T-helper 9 cell (primary cell): ENCODE results near the gene GRM1.

Source experiments
- DNase-seq: peaks from one replicate; pipeline ENCODE4 v3.0.0-alpha.2; 2020

The GRM1 gene

DNA sequence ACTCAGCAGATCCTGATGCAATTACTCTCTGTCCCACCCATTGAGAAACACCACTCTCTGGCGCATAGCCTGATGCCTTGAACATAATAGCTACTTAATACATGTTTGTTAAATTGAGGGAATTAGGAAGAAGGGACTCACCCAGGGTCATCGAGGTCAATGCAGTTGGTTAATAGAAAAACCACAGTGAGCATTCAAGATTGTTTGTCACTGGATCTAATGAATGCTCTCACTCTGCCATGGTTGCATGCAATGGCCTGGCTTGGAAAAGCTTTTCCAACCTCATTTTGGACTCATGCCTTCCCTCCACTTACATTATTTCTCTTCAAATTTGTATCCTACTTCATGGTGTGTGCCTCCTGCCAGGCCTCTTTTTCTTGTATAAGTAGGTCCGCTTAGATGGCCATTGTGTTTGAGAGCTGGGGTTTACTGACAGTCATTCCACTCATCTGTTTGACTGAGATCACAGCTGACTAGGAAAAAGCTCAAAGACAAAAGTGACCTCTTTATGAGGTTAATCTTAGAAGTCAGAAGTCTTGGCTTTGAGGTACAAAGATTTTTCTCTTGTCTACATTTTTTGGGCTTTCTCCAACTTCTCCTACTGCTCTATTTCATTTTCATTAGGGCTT, 360.0 kb downstream of the GRM1 start:
- no peak for DNase-seq

DNA sequence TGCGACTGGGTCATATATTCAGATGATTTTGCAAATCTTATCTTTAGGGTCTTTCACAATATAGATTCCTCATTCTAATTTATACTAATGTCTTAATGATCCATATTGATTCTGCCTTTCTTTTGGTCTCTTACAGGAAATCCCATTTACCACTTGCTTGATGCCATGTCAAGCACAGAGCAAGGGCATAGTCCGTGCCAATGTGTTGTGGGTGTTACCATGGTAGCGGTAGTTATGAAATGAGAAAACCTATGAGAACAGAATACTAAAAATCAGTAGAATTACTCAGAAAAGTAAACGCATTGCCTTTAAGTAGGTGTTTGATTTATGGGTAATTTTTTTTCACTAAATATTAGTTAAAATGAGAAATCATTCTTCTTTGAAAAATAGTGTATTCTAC, 360.9 kb downstream of the GRM1 start:
- no peak for DNase-seq

DNA sequence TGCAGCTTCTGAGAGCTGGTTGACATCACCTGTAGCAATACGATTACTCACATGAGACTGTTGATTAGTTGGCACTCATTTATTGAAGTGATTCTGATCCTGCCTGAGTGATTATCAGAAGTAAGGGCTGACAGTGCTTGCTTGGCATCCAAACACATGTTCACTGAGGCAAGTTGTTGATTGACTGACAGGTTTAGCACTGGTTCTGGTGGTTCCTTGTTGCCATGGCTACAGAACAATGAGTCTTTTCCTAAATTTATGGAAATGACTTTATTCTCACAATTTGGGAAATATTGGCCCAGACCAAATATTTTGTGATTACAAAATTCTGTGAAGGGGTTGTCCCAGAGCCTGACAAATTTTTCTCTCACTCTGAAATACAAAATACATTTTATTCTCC, 368.8 kb downstream of the GRM1 start:
- no peak for DNase-seq

DNA sequence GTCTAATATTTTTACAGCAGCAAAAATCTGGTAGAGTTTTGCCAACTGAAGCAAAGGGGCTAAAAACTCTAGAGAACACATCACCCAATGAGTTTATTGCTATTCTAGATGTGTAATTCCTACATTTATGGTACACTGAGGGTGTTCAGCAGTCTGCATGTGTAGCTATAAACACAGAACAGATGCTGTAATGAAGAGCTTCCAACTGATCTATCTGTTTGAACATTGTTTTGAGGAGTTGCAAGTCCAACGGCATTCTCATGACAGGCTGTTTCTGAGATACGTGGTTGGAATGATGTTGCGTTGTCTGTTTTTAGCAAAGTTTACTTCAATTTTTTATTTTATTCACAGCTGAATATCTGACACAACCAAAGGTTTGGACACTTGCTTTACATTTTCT, 373.6 kb downstream of the GRM1 start:
- DNase-seq: no peak

DNA sequence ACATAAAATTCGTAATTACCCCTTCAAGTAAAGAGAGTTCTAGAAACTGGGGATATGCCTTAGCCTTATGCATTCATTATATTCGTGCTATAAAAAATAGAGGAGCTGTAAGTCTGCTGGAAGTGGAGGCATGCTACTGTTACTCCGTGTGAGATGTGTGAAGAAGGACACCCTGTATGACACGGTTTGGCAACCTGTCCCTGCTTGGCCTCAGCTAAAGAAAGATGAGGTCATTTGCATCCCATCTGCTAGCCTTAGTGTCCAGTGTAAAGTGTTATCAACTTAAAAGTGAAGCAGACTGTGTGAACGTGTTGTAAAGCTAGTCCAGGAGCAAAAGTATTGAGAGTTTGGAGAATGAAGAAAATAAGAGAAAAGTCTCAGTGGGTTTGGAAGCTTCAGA, 379.7 kb downstream of the GRM1 start:
- no peak for DNase-seq

DNA sequence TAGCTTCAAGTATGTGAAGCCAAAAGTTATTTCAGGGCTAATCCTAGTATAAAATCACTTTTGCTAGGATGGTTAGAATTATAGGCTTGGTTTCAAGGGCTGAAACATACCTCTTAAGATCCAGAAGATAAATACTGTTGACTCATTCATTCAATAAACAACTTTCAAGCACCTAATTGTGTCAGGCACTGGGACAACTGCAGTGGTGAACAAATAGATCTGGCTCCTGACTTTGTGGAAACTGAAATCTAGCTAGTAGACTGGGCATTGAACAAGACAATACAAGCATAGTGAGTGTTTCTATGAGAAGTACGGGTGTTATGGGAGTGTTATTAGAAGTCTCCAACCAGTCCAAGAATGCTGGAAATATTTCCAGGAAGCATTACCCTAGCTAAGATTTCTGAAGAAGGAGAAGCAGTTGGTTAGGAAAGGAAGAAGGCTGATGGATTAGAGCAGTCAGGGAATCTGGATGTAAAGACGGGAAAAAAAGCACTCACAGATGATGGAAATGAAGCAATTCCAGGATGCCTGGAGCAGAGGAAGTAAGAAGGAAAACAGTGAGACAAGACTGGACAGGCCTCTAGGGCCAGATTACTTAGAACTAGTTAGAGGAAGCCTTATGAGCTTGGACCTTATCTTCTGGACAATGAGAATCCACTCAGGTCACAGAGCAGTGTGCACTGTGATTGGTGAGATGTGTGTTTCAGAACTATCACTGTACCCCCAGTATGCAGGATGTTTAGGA, 382.2 kb downstream of the GRM1 start:
- no peak for DNase-seq

DNA sequence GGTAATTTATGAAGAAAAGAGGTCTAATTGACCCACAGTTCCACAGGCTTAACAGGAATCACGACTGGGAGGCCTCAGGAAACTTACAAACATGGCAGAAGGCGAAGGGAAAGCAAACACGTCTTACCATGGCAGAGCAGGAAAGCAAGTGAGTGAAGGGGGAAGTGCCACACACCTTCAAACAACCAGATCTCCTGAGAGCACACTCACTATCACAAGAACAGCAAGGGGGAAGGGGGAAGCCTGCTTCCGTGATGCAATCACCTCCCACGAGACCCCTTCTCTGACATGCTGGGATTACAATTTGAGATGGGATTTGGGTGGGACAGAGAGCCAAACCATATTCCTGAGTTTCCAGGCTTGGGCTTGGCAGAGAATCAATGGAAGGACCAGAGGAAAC, 390.7 kb downstream of the GRM1 start:
- DNase-seq: no peak

DNA sequence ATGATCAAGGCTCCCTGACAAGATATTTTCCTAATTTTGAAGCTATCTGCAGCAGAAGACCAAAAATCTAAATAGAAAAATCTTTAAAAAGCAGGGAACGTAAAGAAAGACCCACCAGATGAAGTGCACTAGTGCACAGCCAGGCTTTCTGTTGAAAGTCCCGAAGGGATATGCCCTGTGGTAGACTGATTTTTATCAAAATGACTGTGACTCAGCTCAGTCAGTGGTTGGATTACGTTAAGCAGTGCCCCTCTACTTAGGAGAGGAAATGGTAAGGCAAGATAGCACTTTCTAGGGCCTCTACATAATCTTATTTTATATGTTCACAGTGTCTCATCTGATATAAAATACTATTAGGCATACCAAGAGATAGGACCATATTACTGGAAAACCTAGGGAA, 391.4 kb downstream of the GRM1 start:
- no peak for DNase-seq

DNA sequence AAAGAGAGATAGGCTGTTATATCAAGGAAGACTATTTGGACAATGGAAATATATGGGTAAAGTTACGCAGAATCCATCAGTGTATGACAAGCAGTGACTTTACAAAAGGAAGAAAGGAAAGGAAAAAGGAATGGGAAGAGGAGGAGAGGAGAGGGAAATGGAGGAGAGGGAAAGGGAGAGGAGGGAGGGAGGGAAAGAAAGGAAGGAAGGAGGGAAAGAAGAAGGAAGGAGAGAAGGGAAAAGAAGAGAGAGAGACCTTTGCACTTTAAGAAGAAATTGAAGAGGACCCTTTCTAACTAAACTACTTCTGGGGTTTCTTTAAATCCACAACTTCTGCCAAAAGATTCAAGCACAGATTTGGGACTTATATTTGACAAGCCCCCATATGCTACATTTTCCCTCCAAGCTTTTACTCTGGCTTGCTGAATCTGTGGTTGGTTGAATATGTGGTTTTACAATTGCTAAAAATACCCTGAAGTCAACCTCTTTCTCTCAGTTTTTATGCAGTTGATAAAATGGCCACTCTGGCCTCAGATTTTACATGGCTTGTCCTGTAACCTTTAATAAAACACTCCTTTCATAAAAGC, 394.0 kb downstream of the GRM1 start:
- DNase-seq: no peak

DNA sequence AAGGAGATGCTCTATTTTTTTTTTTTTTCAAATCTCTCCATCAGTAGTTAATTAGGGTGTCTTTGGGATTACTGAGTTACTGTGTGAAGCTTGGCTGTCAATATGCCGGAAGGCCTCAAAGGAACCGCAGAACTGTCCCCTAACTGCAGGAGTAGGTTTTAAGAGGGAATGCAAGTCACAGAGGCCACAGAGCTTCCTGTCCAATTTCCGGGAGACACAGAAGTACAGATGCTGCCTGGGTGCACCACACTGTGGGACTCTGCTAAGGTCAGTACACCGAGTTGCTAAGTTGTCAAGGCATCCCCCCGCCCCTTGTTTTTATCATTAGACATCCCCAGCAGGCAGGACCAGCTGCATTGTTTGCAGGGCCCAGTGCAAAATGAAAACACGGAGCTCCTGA, 394.6 kb downstream of the GRM1 start:
- DNase-seq: no peak

DNA sequence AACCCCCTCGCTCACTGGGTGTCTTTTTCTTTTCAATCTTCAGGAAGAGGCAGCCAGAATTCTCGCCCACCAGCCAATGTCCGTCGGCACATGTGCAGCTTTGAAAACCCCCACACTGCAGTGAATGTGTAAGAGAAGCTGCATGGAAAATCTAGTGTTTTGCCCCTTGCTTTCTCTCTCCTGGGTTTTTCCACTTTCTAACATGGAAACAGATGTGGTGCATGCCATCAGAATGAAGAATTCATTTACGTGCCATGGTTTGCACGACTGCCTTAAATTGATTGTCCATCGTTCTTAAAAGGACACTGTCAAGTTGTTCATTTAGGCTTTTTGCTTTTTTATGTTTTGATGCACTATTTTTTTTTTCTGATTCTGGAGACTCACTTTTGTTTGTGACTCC, 397.7 kb downstream of the GRM1 start:
- no peak for DNase-seq

DNA sequence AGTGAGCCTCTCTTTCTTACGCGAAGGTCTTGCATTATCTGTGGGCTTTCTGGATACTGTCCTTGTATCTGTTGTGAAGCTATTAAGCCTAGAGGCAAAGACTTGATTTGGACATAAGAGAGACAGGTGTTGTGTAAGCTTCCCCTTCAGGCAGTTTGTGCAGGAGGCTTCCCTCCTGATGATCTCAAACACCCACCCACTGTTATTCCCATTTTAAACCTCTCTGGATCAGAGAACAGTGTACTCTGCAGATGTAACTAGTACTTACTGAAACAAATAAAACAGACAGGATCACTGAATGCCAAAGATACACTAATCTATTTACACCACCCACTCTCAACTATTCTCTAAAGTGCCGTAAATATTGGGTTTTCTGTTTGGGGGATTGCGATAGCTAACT, 401.0 kb downstream of the GRM1 start:
- DNase-seq: no peak

DNA sequence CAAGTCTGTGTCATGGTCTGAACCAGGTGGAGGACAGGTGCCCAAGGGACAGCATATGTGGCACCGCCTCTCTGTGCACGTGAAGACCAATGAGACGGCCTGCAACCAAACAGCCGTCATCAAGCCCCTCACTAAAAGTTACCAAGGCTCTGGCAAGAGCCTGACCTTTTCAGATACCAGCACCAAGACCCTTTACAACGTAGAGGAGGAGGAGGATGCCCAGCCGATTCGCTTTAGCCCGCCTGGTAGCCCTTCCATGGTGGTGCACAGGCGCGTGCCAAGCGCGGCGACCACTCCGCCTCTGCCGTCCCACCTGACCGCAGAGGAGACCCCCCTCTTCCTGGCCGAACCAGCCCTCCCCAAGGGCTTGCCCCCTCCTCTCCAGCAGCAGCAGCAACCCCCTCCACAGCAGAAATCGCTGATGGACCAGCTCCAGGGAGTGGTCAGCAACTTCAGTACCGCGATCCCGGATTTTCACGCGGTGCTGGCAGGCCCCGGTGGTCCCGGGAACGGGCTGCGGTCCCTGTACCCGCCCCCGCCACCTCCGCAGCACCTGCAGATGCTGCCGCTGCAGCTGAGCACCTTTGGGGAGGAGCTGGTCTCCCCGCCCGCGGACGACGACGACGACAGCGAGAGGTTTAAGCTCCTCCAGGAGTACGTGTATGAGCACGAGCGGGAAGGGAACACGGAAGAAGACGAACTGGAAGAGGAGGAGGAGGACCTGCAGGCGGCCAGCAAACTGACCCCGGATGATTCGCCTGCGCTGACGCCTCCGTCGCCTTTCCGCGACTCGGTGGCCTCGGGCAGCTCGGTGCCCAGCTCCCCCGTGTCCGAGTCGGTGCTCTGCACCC, 405.2 kb downstream of the GRM1 start:
- DNase-seq: no peak

DNA sequence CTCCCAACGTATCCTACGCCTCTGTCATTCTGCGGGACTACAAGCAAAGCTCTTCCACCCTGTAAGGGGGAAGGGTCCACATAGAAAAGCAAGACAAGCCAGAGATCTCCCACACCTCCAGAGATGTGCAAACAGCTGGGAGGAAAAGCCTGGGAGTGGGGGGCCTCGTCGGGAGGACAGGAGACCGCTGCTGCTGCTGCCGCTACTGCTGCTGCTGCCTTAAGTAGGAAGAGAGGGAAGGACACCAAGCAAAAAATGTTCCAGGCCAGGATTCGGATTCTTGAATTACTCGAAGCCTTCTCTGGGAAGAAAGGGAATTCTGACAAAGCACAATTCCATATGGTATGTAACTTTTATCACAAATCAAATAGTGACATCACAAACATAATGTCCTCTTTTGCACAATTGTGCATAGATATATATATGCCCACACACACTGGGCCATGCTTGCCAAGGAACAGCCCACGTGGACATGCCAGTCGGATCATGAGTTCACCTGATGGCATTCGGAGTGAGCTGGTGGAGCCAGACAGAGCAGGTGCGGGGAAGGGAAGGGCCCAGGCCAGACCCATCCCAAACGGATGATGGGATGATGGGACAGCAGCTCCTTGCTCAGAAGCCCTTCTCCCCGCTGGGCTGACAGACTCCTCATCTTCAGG, 406.0 kb downstream of the GRM1 start:
- no peak for DNase-seq

DNA sequence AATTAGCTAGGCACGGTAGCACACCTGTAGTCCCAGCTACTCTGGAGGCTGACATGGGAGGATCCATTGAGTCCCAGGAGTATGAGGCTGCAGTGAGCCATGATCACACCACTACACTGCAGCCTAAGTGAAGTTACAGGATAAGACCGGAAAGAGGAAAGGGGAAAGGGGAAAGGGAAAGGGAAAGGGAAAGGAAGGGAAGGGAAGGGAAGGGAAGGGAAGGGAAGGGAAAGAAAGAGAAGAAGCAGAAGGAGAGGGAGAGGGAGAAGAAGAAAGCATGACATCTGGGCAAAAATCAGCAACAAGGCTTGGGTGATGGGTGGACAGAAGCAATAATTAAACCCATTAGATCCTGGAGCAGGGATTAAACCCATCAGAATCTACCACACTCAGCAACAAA, 413.0 kb downstream of the GRM1 start:
- no peak for DNase-seq

DNA sequence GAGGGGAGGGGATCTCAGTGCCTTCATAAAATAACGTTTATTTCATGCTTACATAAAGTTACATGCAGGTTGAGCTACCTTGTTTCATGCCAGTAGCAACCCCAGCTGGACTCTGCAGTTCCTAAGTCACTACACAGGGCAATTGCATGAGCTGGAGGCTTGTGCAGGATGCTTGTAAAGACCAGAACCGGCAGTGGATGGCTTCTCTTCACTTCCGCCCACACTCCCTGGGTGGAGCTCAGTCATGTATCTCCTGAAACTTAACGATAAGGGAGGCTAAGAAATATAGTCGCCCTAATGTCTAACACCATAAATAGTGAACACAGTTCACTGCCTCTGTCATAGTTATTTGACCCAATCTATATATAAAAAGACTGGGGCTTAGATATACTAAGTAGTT, 415.3 kb downstream of the GRM1 start:
- DNase-seq: no peak

DNA sequence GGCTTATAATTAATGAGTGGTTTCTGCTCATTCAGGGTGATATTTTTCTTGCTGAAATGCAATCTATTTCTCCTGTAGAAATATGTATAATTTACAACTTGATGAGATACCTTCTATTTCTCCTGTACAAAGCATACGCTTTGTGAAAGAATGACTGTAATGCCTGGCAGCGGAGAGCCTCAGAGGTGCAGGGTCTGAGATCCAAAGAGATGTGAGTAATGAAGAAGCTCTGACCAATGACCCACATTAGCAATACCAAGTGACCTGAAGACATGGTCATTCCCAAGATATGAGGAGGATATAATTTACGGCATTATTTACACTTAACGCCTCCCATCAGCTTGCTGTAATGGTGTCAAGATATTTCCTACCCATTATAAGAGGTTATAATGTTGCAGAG, 416.4 kb downstream of the GRM1 start:
- no peak for DNase-seq

DNA sequence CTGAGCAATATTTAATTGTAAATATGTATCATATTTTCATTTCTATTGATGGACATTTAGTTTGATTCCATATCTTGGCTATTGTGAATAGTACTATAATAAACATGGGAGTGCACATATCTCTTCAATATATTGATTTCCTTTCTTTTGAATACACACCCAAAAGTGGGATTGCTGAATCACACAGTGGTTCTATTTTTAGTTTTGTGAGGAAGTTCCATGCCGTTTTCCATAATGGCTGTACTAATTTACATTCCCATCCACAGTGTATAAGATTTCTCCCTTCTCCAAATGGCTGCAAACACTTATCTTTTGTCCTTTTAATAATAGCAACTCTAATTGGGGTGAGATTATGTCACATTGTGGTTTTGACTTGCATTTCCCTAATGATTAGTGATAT, 428.0 kb downstream of the GRM1 start:
- DNase-seq: no peak

DNA sequence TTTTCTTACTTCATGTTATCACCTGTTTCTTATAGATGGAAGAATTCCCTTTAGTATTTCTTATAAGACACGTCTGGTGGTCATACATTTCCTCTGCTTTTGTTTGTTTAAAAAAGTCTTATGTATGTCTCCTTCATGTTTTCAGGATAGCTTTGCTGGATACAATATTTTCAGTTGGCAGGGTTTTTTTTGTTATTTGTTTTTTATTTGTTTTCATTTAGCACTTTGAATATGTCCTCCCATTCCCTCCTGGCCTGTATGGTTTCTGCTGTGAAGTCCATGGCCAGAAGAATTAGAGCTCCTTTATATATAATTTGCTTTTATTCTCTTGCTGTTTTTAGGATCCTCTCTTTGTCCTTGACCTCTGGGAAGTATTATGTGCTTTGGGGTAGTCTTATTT, 432.1 kb downstream of the GRM1 start:
- DNase-seq: no peak

DNA sequence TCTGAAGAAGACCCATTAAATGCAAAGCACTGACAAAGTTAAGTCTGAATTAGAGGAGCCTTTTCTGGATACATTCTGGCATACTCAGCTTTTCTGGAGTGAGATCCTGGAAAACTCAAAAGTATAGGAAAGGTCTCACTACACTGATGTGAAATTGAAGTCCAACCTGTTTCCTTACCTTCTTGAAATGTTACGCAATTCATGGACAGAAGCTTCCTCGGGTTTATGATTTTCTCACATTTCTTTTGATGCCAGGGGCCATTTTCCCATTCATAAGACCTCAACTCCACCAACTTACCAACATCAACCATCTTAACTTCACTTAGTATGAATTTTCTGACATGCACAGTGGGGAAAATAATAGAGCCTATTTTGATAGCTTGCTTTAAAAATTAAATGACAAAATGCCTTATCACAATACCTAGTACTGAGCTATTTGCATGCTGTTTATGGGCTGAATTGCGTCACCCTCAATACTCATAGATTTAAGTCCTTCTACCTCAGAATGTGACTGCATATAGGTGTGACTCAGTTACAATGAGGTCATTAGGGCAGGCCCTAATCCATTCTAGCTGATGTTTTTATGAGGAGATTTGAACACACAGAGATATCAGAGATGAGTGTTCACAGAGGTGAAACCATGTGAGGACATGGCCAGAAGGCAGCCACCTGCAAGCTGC, 441.4 kb downstream of the GRM1 start:
- DNase-seq: no peak

DNA sequence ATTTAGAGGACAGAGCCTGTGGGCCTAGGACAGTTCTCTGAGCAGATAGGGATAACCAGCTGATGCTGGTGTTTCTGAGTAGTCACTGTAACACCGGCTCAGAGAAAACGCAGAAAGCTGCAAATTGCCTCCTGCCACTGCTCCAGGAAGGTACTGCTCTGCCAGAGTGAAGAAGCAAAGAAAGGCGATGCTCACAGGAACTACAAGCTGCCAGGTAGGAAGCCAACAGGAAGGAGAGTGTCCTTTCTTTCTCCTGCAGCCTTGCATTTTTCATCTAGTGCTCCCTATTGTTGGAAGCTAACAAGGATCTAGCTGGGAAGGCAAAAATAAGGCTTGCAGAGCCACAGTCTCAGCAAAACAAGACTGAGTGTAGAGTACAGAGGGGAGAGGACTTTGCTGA, 444.1 kb downstream of the GRM1 start:
- no peak for DNase-seq

DNA sequence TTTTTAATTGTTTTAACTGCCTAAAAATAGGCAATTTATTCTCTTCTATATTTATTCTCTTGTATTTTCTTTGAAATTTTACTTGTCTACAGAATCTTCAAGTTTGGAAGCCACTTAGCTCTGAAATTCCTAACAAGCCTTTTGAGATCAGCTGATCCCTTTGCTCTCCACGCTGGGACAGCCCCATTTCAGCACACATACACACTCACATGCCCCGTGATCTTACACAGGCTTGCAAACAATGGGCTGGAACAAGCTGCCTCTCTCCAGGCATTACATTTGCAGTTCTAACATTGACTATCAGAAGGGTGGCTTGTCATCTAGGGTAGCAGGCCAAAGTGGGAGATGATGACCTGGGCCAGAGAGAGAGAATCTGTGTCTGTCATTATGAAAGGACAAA, 452.7 kb downstream of the GRM1 start:
- no peak for DNase-seq

DNA sequence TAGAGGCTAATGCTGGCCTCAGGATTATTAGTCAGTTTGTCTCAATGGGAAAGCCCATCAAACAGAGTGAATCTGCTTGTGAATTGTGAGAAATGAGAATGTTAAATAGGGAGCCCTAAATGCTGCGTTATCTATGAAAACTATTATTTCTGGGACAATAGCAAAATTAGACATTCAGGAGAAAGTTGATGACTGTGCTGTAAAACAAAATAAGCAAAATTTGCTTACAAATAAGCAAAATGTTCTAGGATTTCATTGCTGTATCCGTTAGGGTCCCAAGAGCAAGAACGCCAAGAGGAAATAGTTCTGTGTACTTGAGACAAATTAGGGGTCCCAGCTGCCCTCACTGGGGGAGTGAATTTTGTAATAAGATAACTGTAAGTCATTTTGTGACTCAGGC, 455.5 kb downstream of the GRM1 start:
- DNase-seq: no peak
